ENCODE measurements around the gene SPINT4. TPM values are rescaled to one million over a fixed set of nuclear protein-coding genes. Genes with fewer than 3 reads are reported as not detected.

The SPINT4 gene
- polyA plus RNA-seq, 3 donors, result not detected

DNA sequence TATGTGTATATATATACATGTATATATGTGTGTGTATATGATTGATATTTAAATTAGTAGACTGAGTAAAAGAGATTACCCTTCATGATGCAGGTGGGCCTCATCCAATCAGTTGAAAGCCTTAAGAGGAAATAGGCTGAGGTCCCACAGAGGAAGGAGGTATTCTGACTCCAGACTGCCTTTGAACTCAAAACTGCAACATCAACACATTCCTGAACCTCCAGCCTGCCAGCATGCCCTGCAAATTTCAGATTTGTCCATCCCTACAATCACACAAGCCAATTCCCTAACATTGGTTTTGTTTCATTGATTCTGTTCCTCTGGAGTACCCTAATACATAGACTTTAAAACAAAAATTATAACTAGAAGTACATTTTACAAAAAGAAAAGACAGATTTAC lies 22.9 kb downstream of the SPINT4 start:
- H3K27me3 Mint-ChIP-seq (ENCODE audit: low read depth in 3 of 3), result peaks cover 11 to 29% (median 13%) of the 10 kb centered on the region in 3 donors
- no peaks in the 10 kb centered on the region for H3K4me1 ChIP-seq (ENCODE audit: control insufficient read depth in 1 of 2, insufficient read depth in 2 of 2, low read length in 2 of 2)
- TF ChIP-seq, protein P1, sequence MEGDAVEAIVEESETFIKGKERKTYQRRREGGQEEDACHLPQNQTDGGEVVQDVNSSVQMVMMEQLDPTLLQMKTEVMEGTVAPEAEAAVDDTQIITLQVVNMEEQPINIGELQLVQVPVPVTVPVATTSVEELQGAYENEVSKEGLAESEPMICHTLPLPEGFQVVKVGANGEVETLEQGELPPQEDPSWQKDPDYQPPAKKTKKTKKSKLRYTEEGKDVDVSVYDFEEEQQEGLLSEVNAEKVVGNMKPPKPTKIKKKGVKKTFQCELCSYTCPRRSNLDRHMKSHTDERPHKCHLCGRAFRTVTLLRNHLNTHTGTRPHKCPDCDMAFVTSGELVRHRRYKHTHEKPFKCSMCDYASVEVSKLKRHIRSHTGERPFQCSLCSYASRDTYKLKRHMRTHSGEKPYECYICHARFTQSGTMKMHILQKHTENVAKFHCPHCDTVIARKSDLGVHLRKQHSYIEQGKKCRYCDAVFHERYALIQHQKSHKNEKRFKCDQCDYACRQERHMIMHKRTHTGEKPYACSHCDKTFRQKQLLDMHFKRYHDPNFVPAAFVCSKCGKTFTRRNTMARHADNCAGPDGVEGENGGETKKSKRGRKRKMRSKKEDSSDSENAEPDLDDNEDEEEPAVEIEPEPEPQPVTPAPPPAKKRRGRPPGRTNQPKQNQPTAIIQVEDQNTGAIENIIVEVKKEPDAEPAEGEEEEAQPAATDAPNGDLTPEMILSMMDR (IDR thresholded peaks at IDR 0.05), result no peak
- no peak overlapping the region for H3K9ac ChIP-seq (ENCODE audit: insufficient read depth, low read length, poor library complexity, severe bottlenecking)
- DNase-seq, result no peak
- no peak overlapping the region for H3K4me3 ChIP-seq (replicated peaks in 1 of 3; ENCODE audit: low read depth in 2 of 3, low read length in 3 of 3)
- peaks cover 0 to 2% of the 10 kb centered on the region in 2 donors for H3K27me3 ChIP-seq (ENCODE audit: control insufficient read depth in 2 of 2, insufficient read depth in 2 of 2, low read length in 2 of 2)
- H3K4me2 ChIP-seq (replicated peaks; ENCODE audit: extremely low read depth, low read length, poor library complexity, severe bottlenecking), result no peak overlapping the region
- no peak overlapping the region for H2AFZ ChIP-seq (ENCODE audit: insufficient read depth, low read depth, low read length, poor library complexity, severe bottlenecking)
- H3K36me3 Mint-ChIP-seq, result no peaks in the 10 kb centered on the region
- no peaks in the 10 kb centered on the region for H3K36me3 ChIP-seq (replicated peaks in 1 of 2; ENCODE audit: control insufficient read depth in 1 of 2, insufficient read depth in 2 of 2, low read length in 2 of 2)
- no peaks in the 10 kb centered on the region for H3K9me3 ChIP-seq (replicated peaks in 1 of 2; ENCODE audit: control insufficient read depth in 1 of 2, insufficient read depth in 1 of 2, low read length in 2 of 2)
- H4K20me1 ChIP-seq (ENCODE audit: insufficient read depth, low read length), result no peaks in the 10 kb centered on the region
- H3K4me3 Mint-ChIP-seq, result no peak overlapping the region
- intact Hi-C loops (cut with micrococcal nuclease), result no loop called here
- H3K9me3 Mint-ChIP-seq, result peaks cover 0 to 3% (median 0%) of the 10 kb centered on the region in 7 donors
- H3K4me1 Mint-ChIP-seq, result no peaks in the 10 kb centered on the region
- H3K27ac Mint-ChIP-seq, result peak overlapping the region in 1 of 7 donors; percentile 15
- no peaks in the 10 kb centered on the region for H3K79me2 ChIP-seq (ENCODE audit: insufficient read depth, low read length)
- no peak overlapping the region for H3K27ac ChIP-seq (ENCODE audit: low read depth in 1 of 2, low read length in 2 of 2)

DNA sequence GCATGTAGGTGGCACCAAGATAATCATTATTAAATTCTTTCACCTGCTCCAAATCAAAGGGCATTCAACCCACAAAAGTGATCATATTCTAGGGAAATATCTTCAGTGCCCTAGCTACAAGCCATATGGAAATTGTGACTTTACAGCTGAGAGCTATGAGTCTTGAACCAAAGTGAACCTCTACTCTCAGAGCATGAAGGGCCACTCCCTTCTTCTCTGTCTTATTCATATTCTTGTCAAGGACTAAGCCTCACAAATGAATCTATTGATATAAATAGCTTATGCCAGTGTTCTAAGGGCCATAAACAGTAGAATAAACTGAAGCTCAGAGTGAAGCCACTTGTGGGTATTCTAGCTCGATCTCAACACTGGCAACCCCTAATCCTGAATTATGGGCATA lies 29.6 kb downstream of the SPINT4 start:
- no peak overlapping the region for H2AFZ ChIP-seq (ENCODE audit: insufficient read depth, low read depth, low read length, poor library complexity, severe bottlenecking)
- TF ChIP-seq, protein P1 (IDR thresholded peaks at IDR 0.05), result no peak
- Mint-ChIP-seq H3K4me1 (no peaks in the 10 kb centered on the region), H3K27me3 (ENCODE audit: low read depth in 3 of 3) (peaks cover 6 to 30% (median 6%) of the 10 kb centered on the region in 3 donors), H3K4me3 (no peak overlapping the region), H3K27ac (no peak overlapping the region), H3K9me3 (peaks cover 0 to 6% (median 4%) of the 10 kb centered on the region in 7 donors), H3K36me3 (no peaks in the 10 kb centered on the region)
- H3K79me2 ChIP-seq (ENCODE audit: insufficient read depth, low read length), result no peaks in the 10 kb centered on the region
- H3K4me2 ChIP-seq (replicated peaks; ENCODE audit: extremely low read depth, low read length, poor library complexity, severe bottlenecking), result no peak overlapping the region
- no CpG with 5 or more reads among the region's 1 CpG for WGBS (ENCODE audit: insufficient coverage)
- H4K20me1 ChIP-seq (ENCODE audit: insufficient read depth, low read length), result no peaks in the 10 kb centered on the region
- H3K9me3 ChIP-seq (replicated peaks in 1 of 2; ENCODE audit: control insufficient read depth in 1 of 2, insufficient read depth in 1 of 2, low read length in 2 of 2), result peaks cover 0 to 3% of the 10 kb centered on the region in 2 donors
- H3K36me3 ChIP-seq (replicated peaks in 1 of 2; ENCODE audit: control insufficient read depth in 1 of 2, insufficient read depth in 2 of 2, low read length in 2 of 2), result no peaks in the 10 kb centered on the region
- DNase-seq, result no peak
- no peak overlapping the region for H3K4me3 ChIP-seq (replicated peaks in 1 of 3; ENCODE audit: low read depth in 2 of 3, low read length in 3 of 3)
- H3K4me1 ChIP-seq (ENCODE audit: control insufficient read depth in 1 of 2, insufficient read depth in 2 of 2, low read length in 2 of 2), result no peaks in the 10 kb centered on the region
- no peak overlapping the region for H3K27ac ChIP-seq (ENCODE audit: low read depth in 1 of 2, low read length in 2 of 2)
- H3K9ac ChIP-seq (ENCODE audit: insufficient read depth, low read length, poor library complexity, severe bottlenecking), result no peak overlapping the region
- peaks cover 2% of the 10 kb centered on the region in 2 donors for H3K27me3 ChIP-seq (ENCODE audit: control insufficient read depth in 2 of 2, insufficient read depth in 2 of 2, low read length in 2 of 2)
- intact Hi-C loops (cut with micrococcal nuclease), result no loop called here

Measured in CD14-positive monocyte (primary cell).